Prostate gland (tissue), 2 donors: ENCODE data around the gene TBX15. TPM values are rescaled to one million over a fixed set of nuclear protein-coding genes. Genes with fewer than 3 reads are reported as not detected.

ENCODE experiments used
- DNase-seq: peaks from one replicate; pipeline ENCODE4 v3.0.0-alpha.2; 2019; ENCODE audit warnings: low spot score
- H3K27ac ChIP-seq, 2 donors: fragments of 200-600 bp; sonication (generic); 2 replicates each; pipeline ENCODE4 v1.5.1; 2017 to 2019
- H3K27me3 ChIP-seq: fragments of 200-600 bp; sonication (generic); replicated peaks from 2 replicates; pipeline ENCODE4 v1.5.1; 2019; ENCODE audit not compliant: insufficient read depth
- H3K36me3 ChIP-seq, 2 donors: fragments of 200-600 bp; sonication (generic); 1 replicate in 1 of 2; 2 replicates in 1 of 2; pipeline versions ENCODE4 v1.5.1 to v1.8.1; 2017 to 2019
- H3K4me1 ChIP-seq: fragments of 200-600 bp; sonication (generic); replicated peaks from 2 replicates; pipeline ENCODE4 v1.5.1; 2019
- H3K4me3 ChIP-seq, 2 donors: fragments of 200-600 bp; sonication (generic); 2 replicates each; pipeline ENCODE4 v1.5.1; 2017 to 2019
- H3K9me3 ChIP-seq: fragments of 200-600 bp; sonication (generic); 2 replicates; pipeline ENCODE4 v1.5.1; 2017
- CTCF ChIP-seq, 4 experiments: fragments of 200-600 bp in 2 of 4; fragments of 450-650 bp in 2 of 4; sonication (generic) in 2 of 4; IDR thresholded peaks; 1 replicate in 3 of 4; 2 replicates in 1 of 4; pipeline ENCODE4 v1.5.1; 2016 to 2019; ENCODE audit warnings: antibody characterized with exemption in 4 of 4, mild to moderate bottlenecking in 2 of 4, moderate library complexity in 2 of 4
- POLR2A ChIP-seq: fragments of 450-650 bp; IDR thresholded peaks from one replicate; pipeline ENCODE4 v1.6.1; 2016; ENCODE audit warnings: antibody characterized with exemption, mild to moderate bottlenecking
- POLR2AphosphoS5 ChIP-seq: sonication (generic); formaldehyde crosslinking; IDR thresholded peaks from one replicate; pipeline ENCODE4 v1.6.1; 2017; ENCODE audit warnings: antibody characterized with exemption
- WGBS: methylation state at CpG from one replicate; pipeline ENCODE4 v1.1.5; 2018; 5-methylcytosine and 5-hydroxymethylcytosine counted together
- intact Hi-C: fragments of 100-400 bp; cut with DNase I; formaldehyde crosslinking; loops from one replicate; pipeline ENCODE4 v1.14.2; 2022
- total RNA-seq, 2 donors: library from RNA; depleted of rRNA; stranded (reverse); fragments of >200 nt; gene quantifications; one replicate each; pipeline ENCODE4 v1.1.0, GENCODE V29; 2016

The TBX15 gene
- total RNA-seq, 2 donors from 2014 or later, result 0.40 to 0.87 TPM

GRCh38 chr1:118914379-118915161, 73.6 kb downstream of the TBX15 start:
- WGBS, result 34% methylated on average over 2 of the region's 2 CpGs
- intact Hi-C loops, result no loop called here

GRCh38 chr1:118913818-118914217, 74.3 kb downstream of the TBX15 start:
- no peak overlapping the region for H3K27ac ChIP-seq
- no peak overlapping the region for H3K4me3 ChIP-seq
- TF ChIP-seq POLR2AphosphoS5, result no peak
- no peak for TF ChIP-seq POLR2A
- no peak for TF ChIP-seq CTCF (IDR thresholded peaks at IDR 0.05)
- 76% methylated on average over 4 of the region's 4 CpGs for WGBS
- DNase-seq, result no peak
- H3K36me3 ChIP-seq, result no peaks in the 10 kb centered on the region
- H3K9me3 ChIP-seq, result no peaks in the 10 kb centered on the region
- intact Hi-C loops, result no loop called here
- no peaks in the 10 kb centered on the region for H3K27me3 ChIP-seq
- no peaks in the 10 kb centered on the region for H3K4me1 ChIP-seq

More at GRCh38 chr1:118914379-118915161, 73.6 kb downstream of the TBX15 start:
- Histone ChIP-seq H3K27me3 (no peaks in the 10 kb centered on the region), H3K36me3 (no peaks in the 10 kb centered on the region), H3K27ac (no peak overlapping the region), H3K9me3 (no peaks in the 10 kb centered on the region), H3K4me3 (no peak overlapping the region), H3K4me1 (no peaks in the 10 kb centered on the region)
- no peak for TF ChIP-seq CTCF (IDR thresholded peaks at IDR 0.05)
- no peak for TF ChIP-seq POLR2AphosphoS5
- no peak for TF ChIP-seq POLR2A
- no peak for DNase-seq

- Histone ChIP-seq H3K27me3 (no peaks in the 10 kb centered on the region), H3K36me3 (no peaks in the 10 kb centered on the region), H3K9me3 (no peaks in the 10 kb centered on the region), H3K27ac (no peak overlapping the region), H3K4me1 (no peaks in the 10 kb centered on the region), H3K4me3 (no peak overlapping the region)
- no peak for DNase-seq
- intact Hi-C loops, result no loop called here
- 87% methylated on average over 2 of the region's 2 CpGs for WGBS
- TF ChIP-seq POLR2A (no peak), POLR2AphosphoS5 (no peak), CTCF (IDR thresholded peaks at IDR 0.05) (no peak)
Observed at GRCh38 chr1:118912574-118912973, 75.6 kb downstream of the TBX15 start.

- WGBS, result 59% methylated on average over 2 of the region's 2 CpGs
- Histone ChIP-seq H3K9me3 (no peaks in the 10 kb centered on the region), H3K27me3 (no peaks in the 10 kb centered on the region), H3K4me1 (no peaks in the 10 kb centered on the region), H3K27ac (no peak overlapping the region), H3K36me3 (no peaks in the 10 kb centered on the region), H3K4me3 (no peak overlapping the region)
- intact Hi-C loops, result no loop called here
- no peak for TF ChIP-seq POLR2A
- no peak for DNase-seq
Observed at GRCh38 chr1:118911571-118911970, 76.6 kb downstream of the TBX15 start.

GRCh38 chr1:118907466-118907865, 80.7 kb downstream of the TBX15 start:
- no peak overlapping the region for H3K4me3 ChIP-seq
- intact Hi-C loops, result no loop called here
- DNase-seq, result no peak
- no peaks in the 10 kb centered on the region for H3K27me3 ChIP-seq
- H3K36me3 ChIP-seq, result no peaks in the 10 kb centered on the region
- TF ChIP-seq POLR2AphosphoS5, result no peak
- no peak for TF ChIP-seq POLR2A
- no peak for TF ChIP-seq CTCF (IDR thresholded peaks at IDR 0.05)
- no peak overlapping the region for H3K27ac ChIP-seq
- H3K4me1 ChIP-seq, result no peaks in the 10 kb centered on the region
- H3K9me3 ChIP-seq, result no peaks in the 10 kb centered on the region
